Measurements from ENCODE around the gene COG8.

Gene COG8

GRCh38 chr16:69348222-69348621 lies 8.9 kb upstream of the COG8 start:
- no peak for DNase-seq

- DNase-seq = no peak
These were observed 7.3 kb upstream of the COG8 start for GRCh38 chr16:69346683-69347082.

GRCh38 chr16:69345923-69346322 lies 6.6 kb upstream of the COG8 start:
- no peak for DNase-seq

GRCh38 chr16:69344171-69344570 lies 4.8 kb upstream of the COG8 start:
- no peak for DNase-seq

DNA sequence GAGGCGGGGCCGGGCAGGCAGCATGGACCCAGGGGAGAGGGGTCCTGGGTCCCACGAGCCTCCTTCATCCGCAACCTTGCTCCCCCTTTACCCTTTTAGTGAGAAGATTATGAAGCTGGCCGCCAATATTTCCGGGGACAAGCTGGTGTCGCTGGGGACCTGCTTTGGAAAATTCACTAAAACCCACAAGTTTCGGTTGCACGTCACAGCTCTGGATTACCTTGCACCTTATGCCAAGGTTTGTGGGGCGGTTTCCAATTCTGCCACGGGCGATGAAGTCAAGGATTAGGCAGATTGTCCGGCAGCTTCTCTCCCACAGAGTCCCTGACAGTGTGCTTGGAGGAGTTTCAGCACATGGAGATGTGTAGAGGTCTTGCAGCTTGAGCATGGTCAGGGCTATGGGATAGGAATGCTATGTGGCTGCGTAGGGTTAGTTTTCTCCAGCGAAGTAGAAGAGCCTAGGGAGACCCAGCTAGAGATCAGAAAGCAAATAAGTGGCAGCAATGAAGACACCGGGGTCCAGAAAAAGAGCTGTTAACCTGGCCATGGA lies 806 bp upstream of the COG8 start:
- DNase-seq = no peak

- peak in 3 of 51 donors; percentile 53 to 67 (median 53) for DNase-seq
These were observed 641 bp downstream of the COG8 start for GRCh38 chr16:69338557-69339288.

DNA sequence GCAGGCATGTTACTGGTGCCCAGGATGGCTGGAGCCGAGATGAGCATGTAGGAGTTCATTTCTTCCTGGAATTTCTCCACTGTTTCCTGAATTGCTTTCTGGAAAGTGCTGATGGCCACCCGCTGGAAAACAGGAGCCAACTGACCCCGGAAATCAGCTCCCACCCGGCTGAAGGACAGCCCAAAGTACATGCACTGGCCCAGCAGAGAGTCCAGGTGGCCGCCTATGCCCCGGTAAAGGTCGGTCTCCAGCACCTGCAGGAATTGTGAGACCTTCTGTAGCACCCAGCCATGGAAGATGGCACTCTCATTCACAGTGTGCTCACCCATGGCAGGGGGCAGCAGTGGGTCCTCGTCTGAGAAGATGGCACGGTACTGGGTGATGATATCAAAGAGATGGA lies 4.7 kb downstream of the COG8 start:
- no peak for DNase-seq

- DNase-seq = peak; percentile 67 to 95 (median 90)
These were observed 8.9 kb downstream of the COG8 start, which contains the start of gene PDF for GRCh38 chr16:69330286-69331109. PDF (minus strand) TSS chr16:69330588; CDS start chr16:69330570, 18 bp downstream.

DNA sequence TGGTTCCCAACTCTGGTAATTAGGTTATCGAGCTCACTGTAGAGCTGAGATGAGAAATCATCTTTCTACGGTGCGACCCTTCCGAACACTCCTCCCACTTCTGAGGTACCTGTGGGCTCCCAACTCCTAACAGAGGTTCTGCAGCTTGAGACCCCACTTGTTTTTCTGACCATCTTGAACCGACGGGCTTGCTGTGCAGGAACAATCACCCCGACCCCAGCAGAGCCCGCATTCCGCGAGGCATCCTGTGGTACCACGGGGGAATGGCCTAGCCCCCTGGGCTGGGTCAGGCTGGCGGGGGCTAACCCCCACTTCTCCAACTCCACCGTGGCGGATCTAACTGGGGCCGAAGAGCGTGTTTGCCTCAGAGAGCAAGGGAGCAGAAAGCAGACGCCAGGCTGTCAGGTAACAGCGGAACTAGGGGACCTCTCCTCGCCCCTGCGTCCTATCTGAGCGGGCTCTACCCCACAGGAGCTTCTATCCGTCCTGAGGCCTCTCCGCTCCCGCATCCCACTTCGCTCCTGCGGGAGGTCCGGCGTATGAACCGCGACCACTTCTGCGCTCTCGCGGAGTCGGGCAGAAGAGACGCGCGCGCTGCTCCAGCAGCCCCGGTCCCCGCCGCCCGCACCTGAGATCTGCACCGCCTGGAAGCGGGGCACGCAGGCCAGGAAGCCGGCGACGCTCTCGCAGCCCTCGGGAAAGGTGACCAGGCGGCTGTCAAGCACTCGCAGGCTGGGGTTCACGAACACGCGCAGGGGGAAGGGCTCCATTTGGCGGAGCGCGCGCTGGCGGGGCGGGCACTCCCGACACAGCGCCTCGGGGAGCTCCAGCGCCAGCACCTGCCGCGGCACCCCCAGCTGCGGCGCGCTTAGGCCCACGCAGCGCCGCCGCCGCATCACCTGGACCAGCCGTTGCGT lies 9.7 kb downstream of the COG8 start:
- peak in 10 of 51 donors; percentile 25 to 62 (median 48) for DNase-seq

DNA sequence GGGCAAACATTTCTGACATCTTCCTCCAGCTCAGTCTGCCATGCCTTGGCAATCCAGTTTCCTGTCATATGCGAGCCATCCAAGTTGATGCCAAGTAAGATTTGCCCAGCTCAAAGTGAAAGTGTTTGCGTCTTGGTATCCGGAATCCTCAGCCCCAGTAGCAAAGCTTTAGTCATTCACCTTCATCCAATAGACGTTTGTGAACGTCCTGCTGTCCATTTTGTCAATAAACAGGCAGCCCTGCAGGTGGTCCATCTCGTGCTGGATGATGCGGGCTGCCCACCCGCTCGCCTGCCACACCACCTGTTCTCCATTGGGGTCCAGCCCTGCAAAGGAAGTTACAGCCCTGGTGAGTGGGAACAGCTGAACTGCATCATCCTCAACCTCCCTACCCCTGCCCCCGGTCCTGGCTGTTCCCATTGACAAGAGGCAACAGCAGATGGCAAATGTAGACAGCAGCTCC lies 10.5 kb downstream of the COG8 start:
- DNase-seq = peak in 1 of 51 donors; percentile 22

GRCh38 chr16:69327585-69328310 lies 11.6 kb downstream of the COG8 start:
- no peak for DNase-seq

GRCh38 chr16:69326172-69326873 lies 13.0 kb downstream of the COG8 start:
- no peak for DNase-seq

DNA sequence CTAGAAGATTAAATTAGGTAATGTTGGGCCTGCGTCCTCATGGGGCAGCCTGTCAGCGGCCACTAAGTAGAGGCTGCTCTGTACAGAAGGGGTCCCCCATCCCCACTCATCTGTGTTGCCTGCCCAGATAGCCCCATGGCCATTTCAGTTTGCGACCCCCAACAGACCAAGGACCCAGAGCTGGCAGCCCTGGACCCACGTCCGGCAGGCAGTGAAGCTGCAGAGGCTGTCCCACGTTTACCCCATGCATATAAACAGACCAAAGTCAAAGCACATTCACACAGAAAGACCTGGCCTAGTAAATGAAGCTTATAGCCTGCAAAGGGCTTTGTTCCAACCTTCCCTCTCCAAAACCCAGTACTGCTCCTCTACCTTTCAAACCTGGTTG lies 13.6 kb downstream of the COG8 start:
- no peak for DNase-seq

DNA sequence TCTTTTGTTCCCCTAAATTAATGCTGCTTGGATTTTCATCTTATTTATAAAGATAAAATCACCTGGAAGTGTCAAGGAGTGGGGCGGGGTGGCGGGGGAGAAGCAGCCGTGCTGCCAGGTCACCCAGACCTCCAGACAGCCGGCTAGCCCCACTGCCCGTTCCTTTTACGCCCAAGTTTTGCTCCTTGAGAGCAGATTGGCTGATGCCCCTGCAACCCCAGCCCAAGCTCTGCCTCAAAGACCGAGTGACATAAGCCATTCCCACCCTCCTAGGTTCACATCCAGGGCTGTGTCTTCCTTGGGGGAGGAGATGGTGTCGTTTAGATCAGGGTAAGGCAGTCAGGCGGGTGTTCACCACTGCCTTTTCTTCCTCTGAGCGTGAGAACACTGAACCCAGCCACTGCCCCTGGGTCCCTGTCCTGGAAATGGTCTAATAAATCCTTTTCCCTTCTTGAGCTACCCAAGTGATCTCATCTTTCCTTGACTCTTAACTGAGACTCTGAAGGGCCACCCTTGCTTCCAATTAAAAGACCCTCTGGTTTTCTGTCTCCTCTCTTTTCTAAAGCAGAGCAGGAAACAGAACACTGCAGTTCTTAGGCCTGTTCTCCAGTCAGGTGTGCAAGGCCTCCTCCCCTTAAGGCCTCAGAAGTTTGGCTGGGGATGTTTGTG lies 14.6 kb downstream of the COG8 start:
- DNase-seq = no peak

- peak in 24 of 51 donors; percentile 4 to 59 (median 26) for DNase-seq
These were observed 15.3 kb downstream of the COG8 start for GRCh38 chr16:69324013-69324531.

DNA sequence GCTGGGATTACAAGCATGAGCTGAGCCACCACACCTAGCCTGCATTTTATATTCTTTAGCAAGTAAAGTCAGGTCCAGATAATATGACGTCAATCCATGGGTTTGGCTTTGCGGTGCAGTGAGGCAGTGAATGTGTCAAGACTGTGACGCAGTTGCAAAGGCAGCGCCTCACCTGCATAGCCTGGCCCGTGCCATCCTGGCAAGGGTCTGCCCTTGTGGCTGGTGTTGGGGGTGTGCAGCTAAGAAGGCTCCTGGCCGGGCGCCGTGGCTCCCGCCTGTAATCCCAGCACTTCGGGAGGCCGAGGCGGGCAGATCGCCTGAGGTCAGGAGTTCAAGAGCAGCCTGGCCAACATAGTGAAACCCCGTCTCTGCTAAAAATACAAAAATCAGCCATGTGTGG lies 15.9 kb downstream of the COG8 start:
- no peak for DNase-seq

- DNase-seq = no peak
These were observed 17.0 kb downstream of the COG8 start for GRCh38 chr16:69322343-69322742.

DNA sequence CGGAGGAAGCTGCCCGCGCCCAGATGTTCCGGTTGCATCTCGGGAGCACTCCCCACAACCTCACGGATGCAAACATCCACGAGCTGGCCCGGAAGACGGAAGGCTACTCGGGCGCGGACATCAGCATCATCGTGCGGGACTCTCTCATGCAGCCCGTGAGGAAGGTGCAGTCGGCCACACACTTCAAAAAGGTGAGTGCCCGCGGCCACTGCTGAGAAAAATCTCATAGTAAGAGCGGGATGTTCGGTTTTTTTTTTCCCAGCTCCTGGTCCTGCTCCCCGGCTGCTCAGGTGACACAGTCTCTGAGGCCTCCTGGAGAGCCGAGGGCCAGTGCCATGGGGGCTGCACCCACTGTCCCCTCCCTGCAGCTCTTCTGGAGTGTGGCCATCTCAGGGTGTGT lies 18.3 kb downstream of the COG8 start:
- no peak for DNase-seq

GRCh38 chr16:69320740-69321073 lies 18.7 kb downstream of the COG8 start:
- DNase-seq = no peak
